ENCODE measurements around the gene RPS16. TPM values are rescaled to one million over a fixed set of nuclear protein-coding genes. Genes with fewer than 3 reads are reported as not detected.

Gene RPS16
- total RNA-seq, 4 donors from 2014 or later: 919 to 2,686 (median 1,277) TPM

- Histone ChIP-seq H3K9me3 (no peaks in the 10 kb centered on the region), H3K27me3 (no peaks in the 10 kb centered on the region), H3K4me1 (peaks cover 44 to 51% of the 10 kb centered on the region in 2 donors), H3K27ac (peak overlapping the region; percentile 95 to 100 (median 99)), H3K4me3 (replicated peaks in 1 of 3) (peak overlapping the region; percentile 23 to 99 (median 92)), H3K36me3 (peaks cover 14 to 20% of the 10 kb centered on the region in 2 donors)
- DNase-seq: no peak
- intact Hi-C loops (cut with DNase I): no loop called here
- TF ChIP-seq POLR2A (IDR thresholded peaks at IDR 0.05) (no peak), CTCF (IDR thresholded peaks at IDR 0.05) (no peak)
- 0 to 3% methylated on average over 5 to 6 of the region's 14 CpGs for WGBS, 2 donors
Observed at GRCh38 chr19:39407410-39407659, 28.4 kb downstream of the RPS16 start.

DNA sequence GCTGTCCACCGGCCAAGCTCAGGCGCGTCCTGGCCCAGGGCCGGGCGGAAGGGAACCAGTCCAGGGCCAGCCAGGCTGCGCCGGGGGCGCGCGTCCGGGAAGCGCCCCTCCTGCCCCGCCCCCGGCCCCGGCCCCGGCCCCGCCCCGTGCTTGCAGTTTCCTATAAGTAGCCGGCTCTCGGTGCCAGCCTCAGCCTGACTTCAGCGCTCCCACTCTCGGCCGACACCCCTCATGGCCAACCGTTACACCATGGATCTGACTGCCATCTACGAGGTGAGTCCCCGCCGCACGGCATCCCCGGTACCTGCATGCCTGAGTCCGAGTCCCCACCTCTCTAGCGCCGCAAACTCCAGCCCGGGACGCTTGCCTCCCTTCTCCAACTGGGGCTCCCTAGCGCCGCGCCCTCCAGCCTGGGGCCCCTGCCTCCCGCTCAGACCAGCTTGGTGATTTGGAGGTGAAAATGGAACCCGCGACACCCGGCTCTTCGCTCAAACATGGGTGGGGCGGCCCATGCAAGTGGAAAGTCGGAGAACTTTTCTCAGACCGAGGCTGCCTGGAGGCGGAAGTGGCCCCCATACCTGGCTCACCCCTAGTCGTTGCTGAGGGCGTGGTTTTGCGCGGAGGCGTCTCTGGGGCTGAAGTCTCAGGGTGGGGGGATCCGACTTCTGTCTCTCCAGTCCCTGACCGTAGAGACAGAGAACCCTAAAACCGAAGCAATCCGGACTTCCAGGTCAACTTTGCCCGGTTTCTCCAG, 28.9 kb downstream of the RPS16 start, which contains the start of gene ZFP36:
TSS of gene ZFP36 (plus strand) at position 192 of the 754 bp plus-strand sequence. CDS start at position 250, 58 bp downstream.
- Histone ChIP-seq H3K4me3 (replicated peaks in 1 of 3) (peak within 1 kb of the TSS; percentile 23 to 99 (median 92)), H3K9me3 (no peaks in the 10 kb centered on the region), H3K27me3 (no peaks in the 10 kb centered on the region), H3K27ac (peak within 1 kb of the TSS; percentile 95 to 100 (median 99)), H3K36me3 (peaks cover 14 to 20% of the 10 kb centered on the region in 2 donors), H3K4me1 (peaks cover 49 to 56% of the 10 kb centered on the region in 2 donors)
- DNase-seq: peak; percentile 87
- TF ChIP-seq POLR2A (IDR thresholded peaks at IDR 0.05) (peak; percentile 97 to 99), CTCF (IDR thresholded peaks at IDR 0.05) (no peak)
- WGBS, 2 donors: 0% methylated on average over 8 to 27 of the region's 56 CpGs
- intact Hi-C loops (cut with DNase I): no loop called here

GRCh38 chr19:39405958-39406655, 29.6 kb downstream of the RPS16 start:
- Histone ChIP-seq H3K27ac (peak overlapping the region; percentile 95 to 100 (median 99)), H3K27me3 (no peaks in the 10 kb centered on the region), H3K36me3 (peaks cover 14 to 20% of the 10 kb centered on the region in 2 donors), H3K4me1 (peaks cover 49 to 51% of the 10 kb centered on the region in 2 donors), H3K9me3 (no peaks in the 10 kb centered on the region), H3K4me3 (replicated peaks in 1 of 3) (peak overlapping the region in 2 of 3 donors; percentile 8 to 92)
- DNase-seq: no peak
- 20 to 24% methylated on average over 17 to 22 of the region's 22 CpGs for WGBS, 2 donors
- TF ChIP-seq POLR2A (IDR thresholded peaks at IDR 0.05) (no peak), CTCF (IDR thresholded peaks at IDR 0.05) (no peak)
- intact Hi-C loops (cut with DNase I): no loop called here

GRCh38 chr19:39405261-39405957, 30.3 kb downstream of the RPS16 start:
- no peak for TF ChIP-seq CTCF (IDR thresholded peaks at IDR 0.05)
- no peak for TF ChIP-seq POLR2A (IDR thresholded peaks at IDR 0.05)
- H3K4me3 ChIP-seq (replicated peaks in 1 of 3): peak overlapping the region in 1 of 3 donors; percentile 1

More at GRCh38 chr19:39405261-39405957, 30.3 kb downstream of the RPS16 start:
- intact Hi-C loops (cut with DNase I): no loop called here
- DNase-seq: no peak
- Histone ChIP-seq H3K4me1 (peaks cover 44 to 49% of the 10 kb centered on the region in 2 donors), H3K36me3 (peaks cover 14 to 20% of the 10 kb centered on the region in 2 donors), H3K27ac (peak overlapping the region; percentile 95 to 100 (median 99)), H3K27me3 (no peaks in the 10 kb centered on the region), H3K9me3 (no peaks in the 10 kb centered on the region)
- WGBS, 2 donors: 89 to 92% methylated on average over 16 to 17 of the region's 17 CpGs
